Osteocyte (in vitro differentiated cells): Measurements from ENCODE around the gene PXT1. TPM values are rescaled to one million over a fixed set of nuclear protein-coding genes. Genes with fewer than 3 reads are reported as not detected.

Experiments used
- DNase-seq: peaks from one replicate; pipeline ENCODE4 v3.0.0; 2021; ENCODE audit warnings: mixed read lengths; ENCODE audit not compliant: unreplicated experiment; ENCODE audit errors: extremely low spot score
- H3K27ac Mint-ChIP-seq: one replicate; pipeline ENCODE4 v1.8.0; 2021; ENCODE audit warnings: mild to moderate bottlenecking, mixed read lengths; ENCODE audit not compliant: unreplicated experiment
- H3K27me3 Mint-ChIP-seq: one replicate; pipeline ENCODE4 v1.8.0; 2021; ENCODE audit warnings: mixed read lengths; ENCODE audit not compliant: unreplicated experiment
- H3K36me3 Mint-ChIP-seq: one replicate; pipeline ENCODE4 v1.8.0; 2021; ENCODE audit warnings: mixed read lengths; ENCODE audit not compliant: unreplicated experiment
- H3K4me1 Mint-ChIP-seq: one replicate; pipeline ENCODE4 v1.8.0; 2021; ENCODE audit warnings: mixed read lengths; ENCODE audit not compliant: unreplicated experiment
- H3K4me3 Mint-ChIP-seq: one replicate; pipeline ENCODE4 v1.8.0; 2021; ENCODE audit warnings: mild to moderate bottlenecking, moderate library complexity, mixed read lengths; ENCODE audit not compliant: unreplicated experiment
- H3K9me3 Mint-ChIP-seq: one replicate; pipeline ENCODE4 v1.8.0; 2021; ENCODE audit warnings: mixed read lengths; ENCODE audit not compliant: unreplicated experiment
- CTCF ChIP-seq: fragments of 200-600 bp; sonication (generic); IDR thresholded peaks from 2 replicates; pipeline ENCODE4 v1.5.0; 2021; ENCODE audit warnings: antibody characterized with exemption, mild to moderate bottlenecking, moderate library complexity
- total RNA-seq: library from RNA; stranded (reverse); gene quantifications from 2 replicates; pipeline ENCODE4 v1.2.1, GENCODE V29; 2021

PXT1 gene
- total RNA-seq, 1 donor from 2014 or later = not detected

GRCh38 chr6:36352477-36353157, 90.0 kb downstream of the PXT1 start:
- no peak for DNase-seq
- Mint-ChIP-seq H3K36me3 (no peaks in the 10 kb centered on the region), H3K27me3 (peaks cover 35% of the 10 kb centered on the region), H3K9me3 (peaks cover 7% of the 10 kb centered on the region), H3K27ac (no peak overlapping the region), H3K4me3 (no peak overlapping the region), H3K4me1 (no peaks in the 10 kb centered on the region)
- no peak for TF ChIP-seq CTCF

GRCh38 chr6:36350681-36351571, 91.7 kb downstream of the PXT1 start:
- H3K36me3 Mint-ChIP-seq = no peaks in the 10 kb centered on the region
- no peak overlapping the region for H3K4me3 Mint-ChIP-seq
- no peak for DNase-seq
- TF ChIP-seq CTCF = no peak
- H3K4me1 Mint-ChIP-seq = peaks cover 4% of the 10 kb centered on the region
- no peak overlapping the region for H3K27ac Mint-ChIP-seq
- H3K9me3 Mint-ChIP-seq = peaks cover 7% of the 10 kb centered on the region
- peaks cover 31% of the 10 kb centered on the region for H3K27me3 Mint-ChIP-seq

GRCh38 chr6:36350082-36350481, 92.6 kb downstream of the PXT1 start:
- H3K27ac Mint-ChIP-seq = no peak overlapping the region
- H3K27me3 Mint-ChIP-seq = peaks cover 26% of the 10 kb centered on the region
- H3K36me3 Mint-ChIP-seq = no peaks in the 10 kb centered on the region
- no peak overlapping the region for H3K4me3 Mint-ChIP-seq
- no peak for TF ChIP-seq CTCF
- no peak for DNase-seq
- H3K4me1 Mint-ChIP-seq = peaks cover 4% of the 10 kb centered on the region
- H3K9me3 Mint-ChIP-seq = peaks cover 7% of the 10 kb centered on the region

- H3K36me3 Mint-ChIP-seq = no peaks in the 10 kb centered on the region
- H3K4me1 Mint-ChIP-seq = peaks cover 4% of the 10 kb centered on the region
- H3K4me3 Mint-ChIP-seq = no peak overlapping the region
- no peak for TF ChIP-seq CTCF
- peaks cover 19% of the 10 kb centered on the region for H3K27me3 Mint-ChIP-seq
- H3K27ac Mint-ChIP-seq = no peak overlapping the region
- peaks cover 7% of the 10 kb centered on the region for H3K9me3 Mint-ChIP-seq
- no peak for DNase-seq
Observed at GRCh38 chr6:36349240-36349639, 93.4 kb downstream of the PXT1 start.

GRCh38 chr6:36347621-36348020, 95.0 kb downstream of the PXT1 start:
- no peak for TF ChIP-seq CTCF
- Mint-ChIP-seq H3K27ac (no peak overlapping the region), H3K9me3 (no peaks in the 10 kb centered on the region), H3K4me1 (peaks cover 4% of the 10 kb centered on the region), H3K36me3 (no peaks in the 10 kb centered on the region), H3K27me3 (peaks cover 14% of the 10 kb centered on the region), H3K4me3 (no peak overlapping the region)
- DNase-seq = no peak
